ENCODE results near the gene GLT8D2.

DNA sequence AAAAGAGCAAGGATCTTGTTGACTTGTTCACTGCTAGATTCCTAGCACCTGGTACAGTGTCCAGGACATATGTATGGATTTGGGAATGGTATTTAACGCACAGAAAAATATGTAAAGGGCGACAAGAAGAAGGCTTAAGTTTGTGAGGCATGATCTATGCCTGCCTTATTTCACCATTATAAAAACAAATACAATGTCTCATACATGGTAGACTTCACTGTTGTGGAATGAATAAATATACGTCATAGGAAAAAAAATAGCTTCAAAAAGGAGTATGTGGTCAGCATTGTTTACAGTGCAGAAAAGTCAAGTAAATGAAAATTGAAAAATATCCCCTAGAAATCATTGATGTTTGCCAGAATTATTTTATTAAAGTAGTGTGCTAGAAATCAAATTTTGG lies 44.3 kb upstream of the GLT8D2 start:
- TF ChIP-seq CTCF (IDR thresholded peaks at IDR 0.05; ENCODE audit: insufficient read depth, low read length, poor library complexity, severe bottlenecking), result no peak
- TF ChIP-seq EZH2phosphoT487 (conservative IDR thresholded peaks at IDR 0.05; ENCODE audit: low read length), result no peak
